Measurements from ENCODE around the gene CTNNA2. TPM values are rescaled to one million over a fixed set of nuclear protein-coding genes. Genes with fewer than 3 reads are reported as not detected.

The CTNNA2 gene
- total RNA-seq, 3 donors from 2014 or later = 0.29 to 4.2 (median 1.1) TPM

DNA sequence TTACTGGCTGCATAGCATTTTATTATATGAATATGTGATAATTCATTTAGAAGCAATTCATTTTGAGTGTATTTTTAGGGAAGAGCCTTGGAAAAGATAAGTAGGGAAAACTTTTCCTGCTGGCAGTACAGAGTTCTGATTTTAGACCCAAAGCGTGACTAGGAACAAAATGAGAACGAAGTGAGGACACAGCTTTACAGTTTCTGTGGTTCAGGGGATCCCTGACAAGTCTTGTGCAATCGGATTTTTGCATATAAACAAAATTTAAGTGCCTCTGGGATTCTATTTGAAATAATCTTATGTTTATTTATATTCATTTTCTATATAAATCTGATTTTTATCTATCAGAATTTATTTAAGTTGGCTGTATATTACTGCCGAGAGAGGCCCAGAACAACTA is 402.6 kb downstream of the CTNNA2 start:
- intact Hi-C loops (cut with DNase I, micrococcal nuclease) = no loop called here
- TF ChIP-seq, protein P1, sequence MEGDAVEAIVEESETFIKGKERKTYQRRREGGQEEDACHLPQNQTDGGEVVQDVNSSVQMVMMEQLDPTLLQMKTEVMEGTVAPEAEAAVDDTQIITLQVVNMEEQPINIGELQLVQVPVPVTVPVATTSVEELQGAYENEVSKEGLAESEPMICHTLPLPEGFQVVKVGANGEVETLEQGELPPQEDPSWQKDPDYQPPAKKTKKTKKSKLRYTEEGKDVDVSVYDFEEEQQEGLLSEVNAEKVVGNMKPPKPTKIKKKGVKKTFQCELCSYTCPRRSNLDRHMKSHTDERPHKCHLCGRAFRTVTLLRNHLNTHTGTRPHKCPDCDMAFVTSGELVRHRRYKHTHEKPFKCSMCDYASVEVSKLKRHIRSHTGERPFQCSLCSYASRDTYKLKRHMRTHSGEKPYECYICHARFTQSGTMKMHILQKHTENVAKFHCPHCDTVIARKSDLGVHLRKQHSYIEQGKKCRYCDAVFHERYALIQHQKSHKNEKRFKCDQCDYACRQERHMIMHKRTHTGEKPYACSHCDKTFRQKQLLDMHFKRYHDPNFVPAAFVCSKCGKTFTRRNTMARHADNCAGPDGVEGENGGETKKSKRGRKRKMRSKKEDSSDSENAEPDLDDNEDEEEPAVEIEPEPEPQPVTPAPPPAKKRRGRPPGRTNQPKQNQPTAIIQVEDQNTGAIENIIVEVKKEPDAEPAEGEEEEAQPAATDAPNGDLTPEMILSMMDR (IDR thresholded peaks at IDR 0.05) = no peak
- H3K36me3 ChIP-seq (ENCODE audit: low read depth) = no peaks in the 10 kb centered on the region
- no peak overlapping the region for H3K4me3 ChIP-seq
- ATAC-seq (no peak), DNase-seq (no peak)
- H3K9me3 ChIP-seq = no peaks in the 10 kb centered on the region
- H3K4me1 ChIP-seq (ENCODE audit: low read depth) = no peaks in the 10 kb centered on the region

DNA sequence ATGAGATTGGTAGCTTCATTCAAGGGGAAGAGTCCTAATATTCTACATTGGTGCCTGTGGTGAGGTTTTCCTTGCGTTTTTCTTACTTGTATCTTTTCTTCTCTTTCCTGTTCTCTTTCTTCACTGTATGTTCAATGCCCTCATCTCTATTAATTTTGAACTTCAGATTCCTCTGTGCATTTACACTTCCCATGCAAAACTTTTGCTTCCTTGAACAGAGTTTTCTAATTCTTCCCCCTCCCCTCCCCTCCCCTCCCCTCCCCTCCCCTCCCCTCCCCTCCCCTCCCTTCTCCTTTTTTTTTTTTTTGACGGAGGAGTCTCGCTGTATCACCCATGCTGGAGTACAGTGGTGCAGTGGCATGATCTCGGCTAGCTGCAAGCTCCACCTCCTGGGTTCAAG is 403.4 kb downstream of the CTNNA2 start:
- no peak for DNase-seq
- no peak for ATAC-seq
- Histone ChIP-seq H3K9me3 (no peaks in the 10 kb centered on the region), H3K4me1 (ENCODE audit: low read depth) (no peaks in the 10 kb centered on the region), H3K36me3 (ENCODE audit: low read depth) (no peaks in the 10 kb centered on the region), H3K4me3 (no peak overlapping the region)
- TF ChIP-seq, protein P1 (IDR thresholded peaks at IDR 0.05) = no peak
- intact Hi-C loops (cut with DNase I, micrococcal nuclease) = no loop called here

DNA sequence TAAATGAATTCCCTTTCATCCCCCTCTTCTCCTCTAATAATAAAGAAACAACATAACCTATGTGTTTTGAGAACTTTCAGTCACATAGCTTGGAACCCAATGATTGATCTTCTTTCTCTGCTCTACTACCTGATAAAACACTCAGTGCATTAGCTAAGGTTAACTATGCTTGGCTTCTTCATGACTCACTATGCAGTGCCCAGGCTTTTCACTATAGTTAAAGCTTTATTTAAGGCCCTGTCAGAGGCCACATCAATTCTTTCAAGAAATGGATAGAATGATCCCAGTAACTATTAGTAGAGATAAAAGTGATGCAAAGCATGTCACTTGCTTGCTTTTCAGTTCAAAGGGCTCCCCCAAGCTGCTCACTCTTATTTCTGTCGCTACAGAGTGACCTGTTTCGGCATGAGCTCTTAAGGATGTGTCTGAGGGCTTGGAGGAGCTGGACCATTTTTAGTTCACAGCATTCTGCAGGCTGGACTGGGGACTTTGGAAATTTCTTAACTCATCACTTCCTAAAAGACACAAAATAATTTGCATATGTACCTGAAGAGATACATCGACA is 407.7 kb downstream of the CTNNA2 start:
- intact Hi-C loops (cut with DNase I, micrococcal nuclease) = no loop called here
- Histone ChIP-seq H3K36me3 (ENCODE audit: low read depth) (no peaks in the 10 kb centered on the region), H3K4me3 (no peak overlapping the region), H3K9me3 (no peaks in the 10 kb centered on the region), H3K4me1 (ENCODE audit: low read depth) (no peaks in the 10 kb centered on the region)
- TF ChIP-seq, protein P1 (IDR thresholded peaks at IDR 0.05) = no peak
- ATAC-seq (no peak), DNase-seq (no peak)

DNA sequence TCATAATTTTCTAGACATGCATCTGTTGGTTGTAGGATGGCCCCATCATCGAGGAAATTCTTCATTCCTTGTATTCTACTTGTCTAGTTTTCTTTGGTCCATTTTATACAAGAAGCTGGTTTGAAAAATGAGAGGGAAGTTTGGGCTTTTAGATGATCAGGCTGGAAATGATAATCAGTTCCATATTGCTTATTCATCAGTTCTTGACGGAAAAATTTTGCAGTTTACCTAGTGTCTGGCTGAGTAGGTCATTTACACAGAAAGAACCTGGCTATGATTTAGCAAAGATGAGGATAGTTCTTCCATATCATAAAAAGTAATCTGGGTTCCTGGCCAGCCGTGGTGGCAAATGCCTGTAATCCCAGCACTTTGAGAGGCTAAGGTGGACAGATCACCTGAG is 416.8 kb downstream of the CTNNA2 start:
- H3K4me3 ChIP-seq = no peak overlapping the region
- TF ChIP-seq, protein P1 (IDR thresholded peaks at IDR 0.05) = no peak
- H3K36me3 ChIP-seq (ENCODE audit: low read depth) = no peaks in the 10 kb centered on the region
- no peak for ATAC-seq
- DNase-seq = no peak
- intact Hi-C loops (cut with DNase I, micrococcal nuclease) = no loop called here
- no peaks in the 10 kb centered on the region for H3K4me1 ChIP-seq (ENCODE audit: low read depth)
- no peaks in the 10 kb centered on the region for H3K9me3 ChIP-seq

DNA sequence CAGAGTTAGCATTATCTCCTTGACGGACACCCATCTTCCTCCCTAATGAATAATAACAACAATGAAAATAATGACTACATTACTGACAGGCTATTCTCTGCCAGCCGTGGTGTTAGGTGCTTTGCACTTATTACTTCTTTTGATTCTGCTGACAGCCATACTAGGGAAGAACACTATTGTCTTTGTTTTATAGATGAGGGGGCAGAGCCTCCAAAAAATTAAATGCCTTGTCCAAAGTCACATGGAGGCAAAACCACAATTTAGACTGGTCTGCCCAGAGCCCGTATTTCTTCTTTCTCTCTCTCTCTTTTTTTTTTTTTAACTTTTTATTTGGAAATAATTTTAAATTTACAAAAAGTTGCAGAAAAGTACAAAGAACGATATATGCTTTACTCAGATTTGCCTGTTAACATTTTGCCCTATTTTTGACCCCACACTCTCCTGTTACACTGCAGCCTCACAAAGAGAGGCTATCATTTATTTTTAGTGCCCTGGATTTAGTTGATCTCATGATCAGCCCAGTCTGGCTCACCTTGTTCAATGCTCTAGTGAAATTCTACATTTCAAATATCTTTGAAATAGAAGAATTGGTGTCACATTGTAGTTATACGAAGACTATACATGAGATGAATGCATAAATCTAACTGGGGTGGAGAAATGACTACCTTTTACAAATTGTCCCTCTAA is 422.3 kb downstream of the CTNNA2 start:
- H3K9me3 ChIP-seq = no peaks in the 10 kb centered on the region
- no peak for DNase-seq
- ATAC-seq = no peak
- intact Hi-C loops (cut with DNase I, micrococcal nuclease) = no loop called here
- no peaks in the 10 kb centered on the region for H3K36me3 ChIP-seq (ENCODE audit: low read depth)
- no peak overlapping the region for H3K4me3 ChIP-seq
- H3K4me1 ChIP-seq (ENCODE audit: low read depth) = no peaks in the 10 kb centered on the region
- TF ChIP-seq, protein P1 (IDR thresholded peaks at IDR 0.05) = no peak
